ENCODE results near the gene PID1.

The PID1 gene

GRCh38 chr2:229252996-229253395 lies 18.1 kb downstream of the PID1 start:
- no peak for DNase-seq (ENCODE audit: low read depth)
- H3K4me3 ChIP-seq (ENCODE audit: low read depth, low read length) = no peak overlapping the region
- no peak for TF ChIP-seq CTCF (IDR thresholded peaks at IDR 0.05; ENCODE audit: control insufficient read depth, extremely low read depth, insufficient read depth)

- no peak for TF ChIP-seq CTCF (IDR thresholded peaks at IDR 0.05; ENCODE audit: control insufficient read depth, extremely low read depth, insufficient read depth)
- no peak for DNase-seq (ENCODE audit: low read depth)
- H3K4me3 ChIP-seq (ENCODE audit: low read depth, low read length) = no peak overlapping the region
Measured at GRCh38 chr2:229252280-229252679, 18.8 kb downstream of the PID1 start.

- no peak overlapping the region for H3K4me3 ChIP-seq (ENCODE audit: low read depth, low read length)
- no peak for TF ChIP-seq CTCF (IDR thresholded peaks at IDR 0.05; ENCODE audit: control insufficient read depth, extremely low read depth, insufficient read depth)
- no peak for DNase-seq (ENCODE audit: low read depth)
Measured at GRCh38 chr2:229249536-229249935, 21.6 kb downstream of the PID1 start.

GRCh38 chr2:229246334-229246733 lies 24.8 kb downstream of the PID1 start:
- no peak for DNase-seq (ENCODE audit: low read depth)
- H3K4me3 ChIP-seq (ENCODE audit: low read depth, low read length) = no peak overlapping the region
- TF ChIP-seq CTCF (IDR thresholded peaks at IDR 0.05; ENCODE audit: control insufficient read depth, extremely low read depth, insufficient read depth) = no peak

- TF ChIP-seq CTCF (IDR thresholded peaks at IDR 0.05; ENCODE audit: control insufficient read depth, extremely low read depth, insufficient read depth) = no peak
- H3K4me3 ChIP-seq (ENCODE audit: low read depth, low read length) = no peak overlapping the region
- no peak for DNase-seq (ENCODE audit: low read depth)
Measured at GRCh38 chr2:229244975-229245374, 26.1 kb downstream of the PID1 start.

- DNase-seq (ENCODE audit: low read depth) = no peak
- H3K4me3 ChIP-seq (ENCODE audit: low read depth, low read length) = no peak overlapping the region
- no peak for TF ChIP-seq CTCF (IDR thresholded peaks at IDR 0.05; ENCODE audit: control insufficient read depth, extremely low read depth, insufficient read depth)
Measured at GRCh38 chr2:229243890-229244560, 27.1 kb downstream of the PID1 start.

- no peak for TF ChIP-seq CTCF (IDR thresholded peaks at IDR 0.05; ENCODE audit: control insufficient read depth, extremely low read depth, insufficient read depth)
- no peak overlapping the region for H3K4me3 ChIP-seq (ENCODE audit: low read depth, low read length)
- DNase-seq (ENCODE audit: low read depth) = no peak
Measured at GRCh38 chr2:229240984-229241491, 30.0 kb downstream of the PID1 start.

Measured in LNCaP clone FGC (cell line).